ACC112 (cell line): ENCODE data around the gene LCN10.

Experiments
- H2AFZ ChIP-seq: fragments of 200-600 bp; sonication (generic); one replicate; pipeline ENCODE4 v1.6.0; 2017; ENCODE audit warnings: antibody characterized with exemption, low read length; ENCODE audit not compliant: unreplicated experiment
- H3K27ac ChIP-seq: fragments of 200-600 bp; sonication (generic); 2 replicates; pipeline ENCODE4 v1.5.1; 2014; ENCODE audit warnings: low read depth, mild to moderate bottlenecking, antibody characterized with exemption, low read length, moderate library complexity
- H3K27me3 ChIP-seq: fragments of 200-600 bp; sonication (generic); 2 replicates; pipeline ENCODE4 v1.6.1; 2014; ENCODE audit warnings: mild to moderate bottlenecking, antibody characterized with exemption, low read length, moderate library complexity, mixed read lengths; ENCODE audit not compliant: insufficient read depth
- H3K36me3 ChIP-seq: fragments of 200-600 bp; sonication (generic); 2 replicates; pipeline ENCODE4 v1.6.1; 2016; ENCODE audit warnings: mild to moderate bottlenecking, antibody characterized with exemption, low read length, moderate library complexity, mixed read lengths; ENCODE audit not compliant: insufficient read depth
- H3K4me1 ChIP-seq: fragments of 200-600 bp; sonication (generic); one replicate; pipeline ENCODE4 v1.6.1; 2016; ENCODE audit warnings: low read length, mixed read lengths; ENCODE audit not compliant: insufficient read depth, unreplicated experiment, control insufficient read depth
- H3K4me3 ChIP-seq: fragments of 200-600 bp; sonication (generic); 2 replicates; pipeline ENCODE4 v1.5.1; 2014; ENCODE audit warnings: mild to moderate bottlenecking, low read depth, low read length
- H3K79me2 ChIP-seq: fragments of 200-600 bp; sonication (generic); one replicate; pipeline ENCODE4 v1.6.0; 2016; ENCODE audit warnings: low read length; ENCODE audit not compliant: control insufficient read depth, unreplicated experiment, insufficient read depth

The LCN10 gene

DNA sequence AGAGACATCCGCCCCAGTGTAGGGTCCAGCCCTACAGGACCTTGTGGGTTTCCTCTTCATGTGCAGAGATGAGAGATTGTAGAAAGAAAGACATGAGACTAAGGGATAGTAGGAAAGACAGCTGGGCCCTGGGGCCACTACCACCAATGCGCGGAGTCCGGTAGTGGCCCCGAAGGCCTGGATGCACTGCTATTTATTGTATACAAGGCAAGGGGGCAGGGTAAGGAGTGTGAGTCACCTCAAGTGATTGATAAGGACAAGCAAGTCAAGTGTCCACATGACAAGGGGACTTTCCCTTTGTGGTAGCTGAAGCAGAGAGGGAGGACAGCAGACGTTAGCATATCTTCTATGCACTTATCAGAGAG is 42.2 kb upstream of the LCN10 start:
- Histone ChIP-seq H3K36me3 (no peaks in the 10 kb centered on the region), H3K4me3 (no peak overlapping the region), H3K27ac (no peak overlapping the region), H3K27me3 (0 out of 2 replicates have a peak, but pooled peaks cover 2% of the 10 kb centered on the region), H3K79me2 (no peaks in the 10 kb centered on the region), H3K4me1 (peaks cover 4% of the 10 kb centered on the region), H2AFZ (no peak overlapping the region)

DNA sequence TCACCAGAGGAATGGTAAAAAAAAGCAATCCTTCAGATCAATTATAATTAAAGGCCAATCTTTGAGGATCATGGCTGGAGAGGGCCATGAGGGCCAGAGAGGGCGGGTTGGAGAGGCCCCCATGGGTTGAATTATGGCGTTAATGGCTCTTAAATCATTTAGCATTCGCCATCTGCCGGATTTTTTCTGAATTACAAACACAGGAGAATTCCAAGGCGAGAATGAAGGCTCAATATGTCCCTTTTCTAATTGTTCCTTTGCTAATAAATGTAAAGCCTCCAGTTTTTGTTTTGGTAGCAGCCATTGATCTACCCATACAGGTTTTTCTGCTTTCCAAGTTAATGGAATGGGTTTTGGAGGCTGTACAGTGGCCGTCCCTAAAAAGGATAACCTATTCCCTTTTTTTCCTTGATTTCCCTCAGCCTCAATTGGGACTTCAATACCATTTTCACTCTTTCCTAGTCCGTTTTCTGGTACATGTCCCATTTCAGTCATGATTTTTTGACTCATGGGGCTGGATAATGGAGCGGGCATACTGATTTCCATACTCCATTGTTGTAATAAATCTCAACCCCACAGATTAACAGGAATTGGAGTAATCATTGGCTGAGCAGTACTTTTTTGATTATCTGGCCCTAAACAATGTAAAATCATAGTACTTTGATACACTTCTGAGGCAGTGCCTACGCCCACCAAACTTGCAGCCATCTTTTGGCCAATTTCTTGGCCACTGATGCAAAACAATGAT is 41.7 kb upstream of the LCN10 start:
- H3K36me3 ChIP-seq, result no peaks in the 10 kb centered on the region
- peaks cover 8% of the 10 kb centered on the region; the same call in 1 of the 2 replicates for H3K27me3 ChIP-seq
- no peak overlapping the region for H3K27ac ChIP-seq
- no peak overlapping the region for H3K4me3 ChIP-seq
- H2AFZ ChIP-seq, result no peak overlapping the region
- H3K79me2 ChIP-seq, result no peaks in the 10 kb centered on the region
- peaks cover 4% of the 10 kb centered on the region for H3K4me1 ChIP-seq

DNA sequence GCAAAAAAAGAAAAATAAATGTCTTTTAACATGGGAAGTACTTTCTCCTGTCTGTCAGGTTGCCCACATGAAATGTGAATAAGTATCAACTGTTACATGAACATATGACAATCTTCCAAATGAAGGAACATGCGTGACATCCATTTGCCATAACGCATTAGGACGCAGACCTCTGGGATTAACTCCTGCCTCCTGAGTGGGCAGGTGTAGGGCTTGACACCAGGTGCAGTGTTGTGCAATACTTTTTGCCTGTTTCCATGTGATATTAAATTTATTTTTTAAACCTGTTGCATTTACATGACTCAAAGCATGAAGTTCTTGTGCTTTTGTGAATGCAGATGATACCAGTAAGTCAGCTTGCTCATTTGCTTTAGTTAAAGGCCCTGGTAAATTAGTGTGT is 39.7 kb upstream of the LCN10 start:
- peaks cover 27% of the 10 kb centered on the region for H3K27me3 ChIP-seq
- H3K4me3 ChIP-seq, result no peak overlapping the region
- no peaks in the 10 kb centered on the region for H3K79me2 ChIP-seq
- H3K4me1 ChIP-seq, result no peaks in the 10 kb centered on the region
- H3K27ac ChIP-seq, result no peak overlapping the region
- no peaks in the 10 kb centered on the region for H3K36me3 ChIP-seq
- H2AFZ ChIP-seq, result no peak overlapping the region

DNA sequence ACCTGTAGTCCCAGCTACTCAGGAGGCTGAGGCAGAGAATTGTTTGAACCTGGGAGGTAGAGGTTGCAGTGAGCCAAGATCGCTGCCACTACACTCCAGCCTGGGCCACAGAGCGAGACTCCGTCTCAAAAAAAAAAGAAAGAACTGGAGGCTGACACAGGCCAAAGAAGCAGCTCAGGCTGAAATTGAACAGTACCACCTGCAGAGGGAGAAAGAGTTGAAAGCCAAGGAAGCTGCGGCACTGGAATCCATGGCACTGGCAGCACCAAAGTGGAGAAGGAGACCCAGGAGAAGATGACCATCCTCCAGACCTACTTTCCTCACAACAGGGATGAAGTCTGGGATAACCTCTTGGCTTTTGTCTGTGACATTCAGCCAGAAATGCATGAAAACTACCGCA is 37.1 kb upstream of the LCN10 start:
- peaks cover 36% of the 10 kb centered on the region for H3K27me3 ChIP-seq

DNA sequence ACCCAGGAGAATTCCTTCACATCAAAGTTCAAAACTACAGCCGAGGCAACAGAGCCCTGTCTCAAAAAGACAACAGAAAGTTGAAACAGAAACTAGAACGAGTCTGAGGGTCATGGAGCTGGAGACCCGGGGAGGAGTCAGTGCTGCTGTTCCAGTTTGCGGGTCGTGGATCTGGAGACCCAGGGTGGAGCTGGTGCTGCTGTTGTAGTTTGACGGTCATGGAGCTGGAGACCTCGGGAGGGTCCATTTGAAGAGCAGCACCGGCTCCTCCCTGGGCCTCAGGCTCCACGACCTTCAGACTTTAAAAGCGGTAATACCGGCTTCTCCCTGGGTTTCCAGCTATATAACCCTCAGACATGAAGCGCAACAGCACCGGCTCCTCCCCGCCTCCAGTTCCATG is 34.6 kb upstream of the LCN10 start:
- Histone ChIP-seq H3K4me3 (no peak overlapping the region), H3K79me2 (no peaks in the 10 kb centered on the region), H3K36me3 (no peaks in the 10 kb centered on the region), H3K27ac (no peak overlapping the region), H2AFZ (no peak overlapping the region), H3K27me3 (peaks cover 36% of the 10 kb centered on the region), H3K4me1 (no peaks in the 10 kb centered on the region)

More for the DNA sequence above, 37.1 kb upstream of the LCN10 start:
- H3K27ac ChIP-seq, result no peak overlapping the region
- no peaks in the 10 kb centered on the region for H3K79me2 ChIP-seq
- no peak overlapping the region for H3K4me3 ChIP-seq
- no peaks in the 10 kb centered on the region for H3K36me3 ChIP-seq
- H2AFZ ChIP-seq, result no peak overlapping the region
- no peaks in the 10 kb centered on the region for H3K4me1 ChIP-seq

DNA sequence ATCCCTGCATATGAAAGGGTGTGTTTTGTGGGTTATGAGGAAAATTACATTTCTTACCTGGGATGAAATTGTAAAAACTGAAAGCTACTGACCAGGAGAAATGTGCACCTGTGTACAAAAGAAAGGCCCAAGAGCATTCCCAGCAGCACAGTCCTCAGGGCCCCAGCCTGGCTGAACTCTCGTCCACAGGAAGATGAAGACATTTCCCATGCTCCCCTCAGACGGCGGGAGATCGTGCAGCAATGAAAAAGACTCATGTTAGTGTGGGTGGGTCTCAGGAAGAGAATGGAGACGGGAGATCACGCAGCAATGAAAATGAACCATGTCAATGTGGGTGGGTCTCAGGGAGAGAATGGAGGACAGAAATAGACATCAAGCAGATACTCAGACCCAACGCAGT is 34.2 kb upstream of the LCN10 start:
- Histone ChIP-seq H3K27me3 (peaks cover 36% of the 10 kb centered on the region), H3K4me3 (no peak overlapping the region), H2AFZ (no peak overlapping the region), H3K4me1 (no peaks in the 10 kb centered on the region), H3K79me2 (no peaks in the 10 kb centered on the region), H3K36me3 (no peaks in the 10 kb centered on the region), H3K27ac (no peak overlapping the region)

DNA sequence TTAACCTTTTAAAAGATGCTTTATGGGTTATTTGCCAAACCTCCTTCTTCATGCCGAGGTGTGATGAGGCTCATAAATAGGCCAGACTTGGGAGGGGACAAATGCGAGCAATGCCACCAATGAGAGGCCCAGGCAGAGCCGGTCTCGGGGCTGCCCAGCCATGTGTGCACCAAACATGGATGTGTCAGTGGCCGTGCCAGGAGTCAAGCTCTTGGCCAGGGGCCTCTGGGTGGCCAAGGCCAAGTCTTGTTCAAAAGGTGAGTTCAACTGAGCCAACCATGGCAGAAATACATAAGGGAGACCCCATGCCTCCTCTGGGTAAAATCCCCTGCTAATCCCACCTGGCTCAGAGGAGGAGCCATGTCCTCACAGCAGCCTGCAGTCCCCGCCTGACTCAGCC is 32.5 kb upstream of the LCN10 start:
- no peak overlapping the region for H2AFZ ChIP-seq
- H3K4me1 ChIP-seq, result no peaks in the 10 kb centered on the region
- H3K27ac ChIP-seq, result no peak overlapping the region
- H3K36me3 ChIP-seq, result no peaks in the 10 kb centered on the region
- peaks cover 36% of the 10 kb centered on the region for H3K27me3 ChIP-seq
- H3K79me2 ChIP-seq, result no peaks in the 10 kb centered on the region
- H3K4me3 ChIP-seq, result no peak overlapping the region

DNA sequence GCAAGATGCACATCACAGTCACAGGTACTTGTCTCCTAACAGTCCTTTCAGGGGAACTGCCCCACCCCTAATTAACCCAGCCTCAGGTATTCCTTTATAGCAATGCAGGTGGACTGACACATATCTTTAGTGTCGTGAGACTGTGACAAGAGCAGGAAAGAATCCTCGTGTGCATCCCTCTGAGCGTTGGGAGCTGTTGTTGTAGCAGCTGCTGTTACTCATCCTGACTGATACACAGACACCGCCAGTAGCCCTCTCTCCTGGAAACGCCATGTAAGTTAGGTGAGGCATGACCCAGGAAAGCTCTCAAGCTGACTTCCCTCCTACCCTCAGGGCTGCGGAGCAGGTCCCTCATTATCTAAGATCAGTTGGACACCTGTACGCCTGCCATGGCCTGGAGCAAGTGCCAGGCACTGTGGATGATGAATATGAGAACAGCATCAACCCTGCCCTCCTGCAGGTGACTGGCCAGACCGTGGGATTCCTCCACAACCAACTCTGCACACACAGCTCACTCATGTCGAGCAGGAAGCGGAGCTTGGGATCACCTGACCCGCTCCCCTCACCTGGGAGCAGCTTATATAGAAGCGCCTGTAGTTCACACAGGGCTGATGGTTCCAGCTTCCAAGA is 31.8 kb upstream of the LCN10 start:
- no peaks in the 10 kb centered on the region for H3K79me2 ChIP-seq
- no peaks in the 10 kb centered on the region for H3K4me1 ChIP-seq
- H3K36me3 ChIP-seq, result no peaks in the 10 kb centered on the region
- H3K27me3 ChIP-seq, result peaks cover 30% of the 10 kb centered on the region
- H2AFZ ChIP-seq, result no peak overlapping the region
- H3K27ac ChIP-seq, result no peak overlapping the region
- H3K4me3 ChIP-seq, result no peak overlapping the region

DNA sequence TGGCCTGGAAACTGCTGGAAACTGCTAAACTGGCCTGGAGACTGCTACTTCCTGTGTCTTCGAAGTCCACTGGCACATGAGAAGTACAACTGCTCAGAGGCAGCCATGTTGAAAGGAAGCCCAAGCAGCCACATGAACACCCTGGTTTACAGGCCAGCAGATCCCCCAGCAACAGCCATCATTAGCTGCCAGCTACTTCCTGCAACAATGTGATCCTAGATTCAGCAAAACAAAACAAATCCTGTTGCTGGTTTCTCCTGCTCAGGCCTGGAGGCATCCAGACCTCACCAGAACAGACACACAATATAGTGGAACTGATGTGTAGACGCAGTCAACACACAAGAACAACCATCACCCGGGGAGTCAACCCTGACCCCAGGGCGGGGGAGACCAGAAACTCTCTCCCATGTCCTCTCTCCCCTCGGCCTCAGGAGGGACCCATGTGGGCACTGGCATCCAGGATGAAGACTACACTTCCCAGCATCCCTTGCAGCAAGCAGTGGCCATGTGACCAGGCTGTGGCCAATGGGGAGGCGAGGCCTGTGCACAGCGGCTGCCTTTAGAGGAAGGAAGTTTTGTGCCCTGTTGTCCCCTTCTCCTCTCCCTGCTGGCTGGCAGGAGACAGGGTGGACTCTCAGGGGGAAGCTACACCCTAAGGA is 30.8 kb upstream of the LCN10 start:
- H3K27me3 ChIP-seq, result peaks cover 20% of the 10 kb centered on the region
- H3K4me1 ChIP-seq, result no peaks in the 10 kb centered on the region
- no peak overlapping the region for H3K27ac ChIP-seq
- no peak overlapping the region for H3K4me3 ChIP-seq
- no peak overlapping the region for H2AFZ ChIP-seq
- no peaks in the 10 kb centered on the region for H3K36me3 ChIP-seq
- no peaks in the 10 kb centered on the region for H3K79me2 ChIP-seq

DNA sequence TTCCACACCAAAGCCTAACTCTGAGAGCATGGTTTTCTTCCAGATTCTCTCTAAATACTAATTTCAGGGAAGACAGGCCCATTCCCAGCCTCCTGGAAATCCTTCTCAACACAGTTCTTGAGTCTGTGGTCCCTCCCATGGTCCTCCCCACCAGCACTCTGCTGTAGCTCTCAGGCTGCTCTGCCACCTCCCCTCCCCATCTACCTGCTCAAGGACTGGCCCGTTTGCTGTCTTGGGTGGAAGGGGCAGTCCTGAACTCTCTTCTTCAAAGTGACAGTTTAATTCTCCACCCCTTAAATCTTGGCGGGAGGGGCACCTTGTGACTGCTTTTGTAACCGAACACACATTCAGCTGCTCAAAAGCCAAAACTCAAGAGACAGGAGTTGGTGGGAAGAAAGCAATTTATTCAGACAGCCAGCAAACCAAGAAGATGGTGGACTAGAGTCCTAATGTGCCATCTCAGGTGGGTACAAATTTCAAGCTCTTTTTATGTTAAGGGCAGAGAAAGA is 29.2 kb upstream of the LCN10 start:
- Histone ChIP-seq H2AFZ (no peak overlapping the region), H3K36me3 (no peaks in the 10 kb centered on the region), H3K79me2 (no peaks in the 10 kb centered on the region), H3K27me3 (peaks cover 11% of the 10 kb centered on the region), H3K4me1 (no peaks in the 10 kb centered on the region), H3K4me3 (no peak overlapping the region), H3K27ac (no peak overlapping the region)
